G401 (cell line): Measurements from ENCODE around the gene SUSD1. TPM values are rescaled to one million over a fixed set of nuclear protein-coding genes. Genes with fewer than 3 reads are reported as not detected.

Experiments
- DNase-seq: peaks from one replicate; pipeline ENCODE4 v3.0.0-alpha.2; 2015; ENCODE audit warnings: low spot score
- in situ Hi-C: cut with HindIII; loops from 2 replicates; pipeline ENCODE4 v1.10.0; 2016; ENCODE audit warnings: low sequenced_read_pairs, mixed read lengths
- total RNA-seq: library from RNA; depleted of rRNA; stranded (reverse); fragments of >200 nt; shearing (Covaris generic); gene quantifications from 2 replicates; pipeline ENCODE4 v1.2.3, GENCODE V29; 2014

The SUSD1 gene
- total RNA-seq, 1 experiment from 2014 or later: 5.2 TPM

DNA sequence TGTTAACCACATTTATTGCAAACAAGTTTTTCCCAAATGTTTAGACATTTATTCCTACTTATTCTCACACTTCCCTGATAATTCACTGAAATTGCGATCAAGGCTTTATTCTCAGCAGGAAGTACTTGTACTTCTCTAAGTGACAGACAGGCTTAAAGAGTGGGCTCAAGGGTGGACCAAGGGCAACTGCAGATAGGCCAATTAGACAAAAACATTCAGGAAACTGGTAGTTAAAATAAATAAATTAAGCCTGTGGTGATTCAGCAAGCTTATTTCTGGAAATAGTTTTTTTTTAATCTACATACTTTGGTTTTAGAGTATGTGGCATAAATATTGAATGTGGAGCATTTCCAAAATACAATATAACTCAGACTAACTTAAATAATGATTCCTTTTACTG, 142.4 kb downstream of the SUSD1 start:
- DNase-seq: no peak
- in situ Hi-C loops: no loop called here

DNA sequence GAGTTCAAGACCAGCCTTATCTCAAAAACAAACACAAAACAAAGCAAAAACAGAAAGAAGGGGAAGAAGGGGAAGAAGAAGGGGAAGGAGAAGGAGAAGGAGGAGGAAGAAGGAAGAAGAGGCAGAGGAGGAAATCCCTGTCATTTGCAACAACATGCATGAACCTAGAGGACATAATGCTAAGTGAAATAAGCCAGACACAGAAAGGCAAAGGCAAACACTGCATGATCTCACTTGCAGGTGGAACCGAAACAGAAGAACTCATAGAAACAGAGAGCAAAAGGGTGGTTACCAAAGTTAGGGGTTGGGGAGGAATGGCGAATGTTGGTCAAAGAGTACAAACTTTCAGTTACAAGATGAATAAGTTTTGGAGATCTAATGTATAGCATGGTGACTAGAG, 143.1 kb downstream of the SUSD1 start:
- in situ Hi-C loops: no loop called here
- no peak for DNase-seq

DNA sequence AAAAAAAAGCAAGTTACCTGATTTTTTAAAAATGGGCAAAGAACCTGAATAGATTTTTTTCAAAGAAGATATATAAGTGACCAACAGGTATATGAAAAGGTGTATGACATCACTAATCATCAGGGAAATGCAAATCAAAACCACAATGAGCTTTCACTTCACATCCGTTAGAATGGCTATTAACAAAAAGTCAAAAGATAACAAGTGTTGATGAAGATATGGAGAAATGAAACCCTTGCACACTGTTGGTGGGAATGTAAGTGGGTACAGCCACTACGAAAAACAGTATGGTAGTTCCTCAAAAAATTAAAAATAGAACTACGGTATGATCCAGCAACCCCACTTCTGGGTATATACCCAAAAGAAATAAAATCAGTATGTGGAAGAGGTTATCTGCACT, 143.7 kb downstream of the SUSD1 start:
- no peak for DNase-seq
- in situ Hi-C loops: no loop called here

DNA sequence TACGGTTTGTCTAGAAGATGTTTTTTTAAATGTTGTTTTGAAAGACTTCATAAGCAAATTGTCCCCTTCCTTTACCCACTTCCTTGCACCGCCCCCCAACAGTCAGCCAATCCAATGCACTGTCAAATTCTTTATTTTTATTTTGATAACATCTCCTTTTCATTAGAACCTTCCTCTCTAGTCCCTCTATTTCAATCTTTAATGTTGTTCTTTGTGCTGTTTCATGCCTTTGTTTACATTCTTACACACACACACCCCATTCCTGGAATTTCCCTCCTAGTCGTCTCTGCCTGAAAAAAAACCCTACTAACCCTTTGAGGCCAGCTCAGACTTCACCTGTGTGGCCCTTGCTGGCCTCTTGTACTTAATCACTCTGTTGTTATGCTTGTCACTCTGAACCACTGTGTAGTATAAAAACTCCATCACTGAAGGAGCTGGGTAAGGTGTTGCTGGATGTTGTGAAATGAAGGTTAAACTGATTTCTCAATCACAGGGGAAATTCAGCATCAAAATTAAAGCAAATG, 145.1 kb downstream of the SUSD1 start:
- peak; percentile 44 for DNase-seq
- in situ Hi-C loops: no loop called here

DNA sequence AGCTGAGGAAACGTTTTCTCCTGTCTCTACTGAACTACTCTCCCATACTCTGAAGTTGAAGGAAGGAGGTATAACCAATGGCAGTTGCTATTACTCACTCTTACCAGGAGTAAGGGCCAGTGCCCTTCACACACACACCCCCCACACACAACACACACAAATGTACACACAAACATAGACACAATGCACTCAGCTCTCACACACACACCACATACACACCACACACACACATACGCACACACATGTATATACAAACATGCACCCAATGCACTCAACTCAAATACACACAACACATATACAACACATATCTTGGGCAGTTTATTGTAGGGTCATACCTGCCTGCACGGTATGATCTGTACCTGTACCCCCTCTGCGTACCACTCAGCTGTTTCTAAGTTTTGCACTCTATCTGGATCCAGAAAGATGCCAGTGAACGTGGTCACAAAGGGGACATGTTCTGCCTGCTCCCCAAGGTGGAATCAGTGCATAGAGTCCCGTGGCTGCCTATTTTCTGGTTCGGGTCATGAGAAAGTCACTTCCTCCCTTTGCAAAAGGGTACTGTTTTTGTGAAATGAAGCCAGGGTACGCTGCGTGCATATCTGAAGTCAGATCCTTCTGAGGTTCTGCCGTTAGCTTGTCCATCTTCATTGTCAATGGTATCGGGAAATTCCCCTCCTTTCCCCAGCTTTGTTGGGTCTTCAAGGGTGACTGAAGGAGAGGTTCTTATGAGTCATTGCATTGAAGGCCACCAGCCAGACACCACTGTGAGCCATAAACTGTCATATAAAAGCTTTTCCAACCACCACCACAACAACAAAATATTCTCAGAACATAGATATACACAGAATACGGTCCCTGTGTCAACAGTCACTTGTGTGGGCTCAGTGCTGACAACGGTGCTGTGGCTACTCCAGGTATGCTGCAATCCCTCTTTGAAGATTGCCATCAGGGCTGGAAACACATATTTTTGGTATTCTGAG, 146.6 kb downstream of the SUSD1 start:
- no peak for DNase-seq

DNA sequence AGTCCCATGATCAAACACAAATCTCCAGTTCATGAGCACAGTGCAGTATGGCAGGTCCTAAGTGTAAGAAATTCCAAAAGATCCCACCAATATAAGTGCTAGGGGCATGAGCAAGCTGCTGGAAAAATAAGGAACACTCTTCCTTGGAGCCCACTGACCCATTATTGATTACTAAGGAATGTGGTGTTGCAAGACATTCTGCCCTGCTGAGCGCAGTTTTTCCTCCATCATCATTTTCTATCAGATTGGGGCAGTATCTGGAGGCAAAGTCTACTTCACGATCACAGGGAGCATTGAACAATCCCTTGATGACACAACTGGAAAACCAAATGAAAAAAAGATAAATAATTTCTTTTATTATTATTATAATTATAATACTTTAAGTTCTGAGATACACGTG, 149.2 kb downstream of the SUSD1 start:
- DNase-seq: no peak
- in situ Hi-C loops: no loop called here

More for the DNA sequence above, 146.6 kb downstream of the SUSD1 start:
- in situ Hi-C loops: no loop called here

DNA sequence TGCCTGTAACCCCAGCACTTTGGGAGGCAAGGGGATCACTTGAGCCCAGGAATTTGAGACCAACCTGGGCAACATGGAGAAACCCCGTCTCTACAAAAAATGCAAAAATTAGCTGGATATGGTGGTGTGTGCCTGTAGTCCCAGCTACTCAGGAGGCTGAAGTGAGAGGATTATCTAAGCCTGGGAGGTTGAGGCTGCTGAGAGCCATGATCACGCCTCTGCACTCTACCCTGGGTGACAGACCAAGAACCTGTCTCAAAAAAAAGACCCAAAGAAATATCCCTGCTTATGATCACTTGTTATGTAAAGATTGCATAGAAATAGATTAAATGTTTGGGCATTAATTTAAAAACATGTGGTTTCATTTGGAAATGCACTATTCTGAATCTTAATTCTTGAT, 153.4 kb downstream of the SUSD1 start:
- no peak for DNase-seq
- in situ Hi-C loops: no loop called here

DNA sequence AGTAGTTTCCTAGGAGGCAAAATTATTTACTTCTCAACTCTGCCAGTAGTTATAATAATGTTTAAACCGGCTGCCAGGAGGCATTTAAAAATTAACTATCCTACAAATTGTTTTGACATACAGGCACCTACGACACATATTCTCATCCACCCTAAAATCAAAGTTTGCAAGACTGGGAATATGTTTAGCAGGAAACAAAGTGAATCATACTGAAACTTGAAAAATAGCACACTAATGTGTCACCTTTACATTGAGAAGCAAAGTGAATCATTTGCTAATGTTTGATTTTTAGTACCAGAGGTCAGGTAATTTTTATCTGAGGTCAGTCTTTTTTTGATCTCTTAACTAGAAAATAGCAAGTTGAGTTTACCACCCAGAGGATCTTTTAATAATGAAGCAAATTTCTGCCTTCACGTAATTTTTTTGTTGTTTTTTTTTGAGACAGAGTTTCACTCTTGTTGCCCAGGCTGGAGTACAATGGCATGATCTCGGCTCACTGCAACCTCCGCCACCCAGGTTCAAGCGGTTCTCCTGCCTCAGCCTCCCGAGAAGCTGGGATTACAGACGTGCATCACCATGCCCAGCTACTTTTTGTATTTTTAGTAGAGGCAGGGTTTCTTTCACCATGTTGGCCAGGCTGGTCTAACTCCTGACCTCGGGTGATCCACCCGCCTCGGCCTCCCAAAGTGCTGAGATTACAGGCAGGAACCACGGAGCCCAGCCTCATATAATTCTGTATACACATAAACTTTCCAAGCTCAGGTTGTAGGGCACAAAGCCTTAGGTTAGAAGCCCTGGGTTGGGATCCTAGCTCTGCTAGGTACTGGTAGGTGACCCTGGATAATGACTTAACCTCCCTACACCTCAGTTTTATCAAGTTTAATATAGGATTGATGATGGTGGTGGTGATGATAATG, 154.2 kb downstream of the SUSD1 start:
- no peak for DNase-seq
- in situ Hi-C loops: no loop called here

DNA sequence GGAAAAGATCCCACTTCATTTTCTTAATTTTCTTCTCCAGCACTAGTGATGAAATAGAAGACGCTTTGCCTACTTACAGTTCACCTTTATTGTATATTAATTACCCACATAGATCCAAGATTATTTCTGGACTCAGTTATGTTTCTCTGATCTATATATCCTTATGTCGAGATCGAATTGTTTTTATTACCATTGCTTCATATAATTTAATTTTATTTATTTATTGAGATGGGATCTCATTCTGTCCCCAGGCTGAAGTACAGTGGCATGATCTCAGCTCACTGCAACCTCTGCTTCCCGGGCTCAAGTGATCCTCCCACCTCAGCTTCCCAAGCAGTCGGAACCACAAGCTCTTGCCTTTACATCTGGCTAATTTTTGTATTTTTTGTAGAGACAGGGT, 157.2 kb downstream of the SUSD1 start:
- in situ Hi-C loops: no loop called here
- DNase-seq: no peak

DNA sequence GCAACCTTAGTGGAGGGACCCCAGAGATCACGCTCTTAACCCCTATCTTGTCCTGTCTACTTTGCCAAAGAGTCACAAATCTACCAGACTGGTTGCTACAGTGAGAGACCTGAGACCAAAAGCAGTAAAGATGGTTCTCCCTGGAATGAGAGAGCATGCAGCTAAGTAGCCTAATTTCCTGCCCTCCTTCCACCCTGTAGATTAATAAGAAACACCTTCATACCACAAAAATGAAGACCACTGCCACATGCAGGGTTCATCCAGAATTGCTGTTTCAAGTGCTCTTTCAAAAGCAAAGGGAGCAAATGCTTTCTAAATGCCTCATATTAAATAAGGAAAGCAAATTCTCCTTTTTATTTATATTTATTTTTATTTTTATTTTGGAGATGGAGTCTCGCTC, 159.4 kb downstream of the SUSD1 start:
- in situ Hi-C loops: no loop called here
- DNase-seq: no peak

DNA sequence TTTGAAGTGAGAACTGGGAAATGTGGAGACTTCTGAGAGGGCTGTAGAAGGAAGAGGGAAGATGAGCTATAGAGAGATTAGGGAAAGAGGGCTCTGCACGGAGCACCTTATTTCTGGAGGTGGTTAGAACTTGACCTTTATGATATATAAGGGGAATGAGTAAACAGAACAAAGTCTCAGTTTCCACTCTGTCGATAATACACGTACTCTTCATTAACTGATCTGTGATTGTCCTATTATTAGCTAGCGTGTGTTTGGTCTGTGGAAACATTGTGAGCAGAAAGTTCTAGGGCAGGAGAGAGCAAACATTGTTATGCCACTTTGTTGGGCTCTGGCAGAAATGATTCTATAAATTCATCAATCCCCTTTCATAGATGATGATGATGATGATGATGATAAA, 159.9 kb downstream of the SUSD1 start:
- in situ Hi-C loops: no loop called here

DNA sequence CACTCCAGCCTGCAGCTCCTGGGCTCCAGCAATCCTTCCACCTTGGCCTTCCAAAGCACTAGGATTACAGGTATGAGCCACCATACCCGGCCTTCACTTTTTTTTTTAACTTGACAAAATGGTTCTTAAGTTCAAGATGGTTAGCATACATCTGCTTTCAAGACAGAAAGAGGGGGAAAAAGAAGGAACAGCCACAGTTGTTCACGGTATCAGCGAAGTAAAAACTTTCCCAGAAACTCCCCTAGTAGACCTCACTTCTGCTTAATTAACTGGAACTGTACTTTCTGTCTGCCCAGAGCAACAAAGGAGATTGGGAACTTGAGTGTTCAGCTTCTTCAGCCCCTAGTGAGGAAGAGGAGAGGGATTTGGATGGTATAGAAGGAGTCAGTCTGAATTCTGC, 161.8 kb downstream of the SUSD1 start:
- DNase-seq: no peak
- in situ Hi-C loops: no loop called here

More for the DNA sequence above, 159.9 kb downstream of the SUSD1 start:
- no peak for DNase-seq

DNA sequence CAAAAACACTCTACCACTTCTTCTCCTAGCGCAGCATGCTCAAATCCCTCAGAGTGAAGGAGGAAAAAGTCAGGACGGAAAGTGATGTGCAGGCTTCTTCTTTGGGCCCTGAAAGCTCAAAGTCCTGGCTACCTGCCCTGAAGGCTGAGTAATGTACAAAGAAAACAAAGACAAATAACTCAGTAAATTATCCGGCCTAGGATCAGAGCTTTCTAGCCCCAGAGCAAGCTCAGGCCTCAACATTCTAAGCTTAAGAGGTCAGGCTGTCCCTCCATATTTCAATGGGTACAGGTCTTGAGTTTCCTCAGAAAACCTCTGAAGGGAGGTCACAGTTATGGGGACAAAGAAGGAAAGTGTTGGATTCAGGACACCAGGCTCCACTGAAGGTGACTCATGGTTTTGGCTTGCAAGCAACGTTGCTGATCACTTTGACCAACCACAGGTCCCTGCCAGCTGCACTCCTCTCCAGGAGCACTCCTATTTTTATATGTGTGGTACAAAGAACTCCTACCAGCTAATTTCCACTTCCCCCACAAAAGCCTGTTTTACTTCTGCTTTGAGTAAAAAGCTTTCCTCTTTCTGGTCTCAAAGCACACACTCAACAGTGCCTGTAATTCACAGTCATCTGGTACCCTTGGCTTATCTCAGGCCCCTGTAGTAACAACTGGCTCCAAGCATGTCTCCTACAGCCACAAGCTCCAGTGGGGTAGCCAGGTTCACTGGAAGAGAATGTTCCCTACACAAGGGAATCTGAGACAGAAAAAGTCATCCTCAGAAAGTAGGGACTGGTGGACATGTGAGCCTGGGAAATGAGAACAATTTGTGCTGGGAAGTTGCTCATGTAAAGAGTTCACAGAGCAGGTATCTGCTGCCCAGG, 162.8 kb downstream of the SUSD1 start:
- peak; percentile 41 for DNase-seq
- in situ Hi-C loops: no loop called here

DNA sequence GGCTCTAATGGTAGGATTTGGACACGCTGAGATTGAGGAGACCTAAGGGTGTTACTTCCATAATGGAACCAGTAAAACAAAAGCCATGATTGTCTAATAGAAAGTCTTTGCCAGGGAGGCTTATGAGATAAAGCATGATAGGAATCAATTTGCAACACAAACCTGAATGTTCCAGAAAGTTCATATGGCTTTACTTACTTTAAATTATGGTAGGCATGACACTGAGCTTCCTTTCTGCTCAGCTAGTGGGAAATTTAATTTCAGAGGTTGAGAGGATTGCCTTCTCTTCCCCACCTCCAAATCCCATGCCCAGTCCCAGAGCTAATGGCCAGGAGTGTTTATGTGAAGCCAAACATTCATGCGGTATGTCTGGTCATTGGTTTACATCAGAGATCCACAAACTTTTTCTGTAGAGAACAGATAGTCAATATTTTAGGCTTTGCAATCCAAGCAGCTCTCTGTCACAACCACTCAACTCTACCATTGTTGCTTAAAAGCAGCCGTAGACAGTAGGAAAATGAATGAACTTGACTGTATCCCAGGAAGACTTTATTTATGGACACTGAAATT, 164.0 kb downstream of the SUSD1 start:
- no peak for DNase-seq
- in situ Hi-C loops: no loop called here

DNA sequence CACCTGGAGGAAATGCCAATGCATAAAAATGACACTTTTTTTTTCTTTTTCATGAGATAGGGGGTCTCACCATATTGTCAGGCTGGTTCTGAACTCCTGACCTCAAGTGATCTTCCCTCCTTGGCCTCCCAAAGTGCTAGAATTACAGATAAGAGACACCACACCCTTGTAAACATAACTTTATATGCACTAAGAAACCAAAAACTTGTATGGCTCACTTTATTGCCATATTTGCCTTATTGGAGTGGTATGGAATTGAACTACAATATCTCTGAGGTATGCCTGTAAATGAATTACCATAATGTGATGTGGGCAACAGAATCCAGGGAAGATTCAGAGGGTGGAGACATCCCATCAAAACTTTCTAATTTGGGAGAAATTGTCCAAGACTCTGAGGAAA, 164.6 kb downstream of the SUSD1 start:
- no peak for DNase-seq
- in situ Hi-C loops: no loop called here

DNA sequence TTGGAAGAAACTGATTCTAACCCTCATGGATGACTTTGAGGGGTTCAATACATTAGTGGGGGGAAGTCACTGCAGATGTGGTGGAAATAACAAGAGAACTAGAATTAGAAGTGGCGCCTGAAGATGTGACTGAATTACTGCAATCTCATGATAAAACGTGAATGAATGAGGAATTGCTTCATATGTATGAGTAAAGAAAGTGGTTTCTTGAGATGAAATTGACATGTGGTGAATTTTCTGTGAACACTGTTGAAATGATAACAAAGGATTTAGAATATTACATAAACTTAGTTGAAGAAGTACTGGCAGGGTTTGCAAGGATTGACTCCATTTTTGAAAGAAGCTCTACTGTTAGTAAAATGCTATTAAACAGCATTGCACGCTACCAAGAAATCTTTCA, 165.4 kb downstream of the SUSD1 start:
- in situ Hi-C loops: no loop called here
- no peak for DNase-seq

DNA sequence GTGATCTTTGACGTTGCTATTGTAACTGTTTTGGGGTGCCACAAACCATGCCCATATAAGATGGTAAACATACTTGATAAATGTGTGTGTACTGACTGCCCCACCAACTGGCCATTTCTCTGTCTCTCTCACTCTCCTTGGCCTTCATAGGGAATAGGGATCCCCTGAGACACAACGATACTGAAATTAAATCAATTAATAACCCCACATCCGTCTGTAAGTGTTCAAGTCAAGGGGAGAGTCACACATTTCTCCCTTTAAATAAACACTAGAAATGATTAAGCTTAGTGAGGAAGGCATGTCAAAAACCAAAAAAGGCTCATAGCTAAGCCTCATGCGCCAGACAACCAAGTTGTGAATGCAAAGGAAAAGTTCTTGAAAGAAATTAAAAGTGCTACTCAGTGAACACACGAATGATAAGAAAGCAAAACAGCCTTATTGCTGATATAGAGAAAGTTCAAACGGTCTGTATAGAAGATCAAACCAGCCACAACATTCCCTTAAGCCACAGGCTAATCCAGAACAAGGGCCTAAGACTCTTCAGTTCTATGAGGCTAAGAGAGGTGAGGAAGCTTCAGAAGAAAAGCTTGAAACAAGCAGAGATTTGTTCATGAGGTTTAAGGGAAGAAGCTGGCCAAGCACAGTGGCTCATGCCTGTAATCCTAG, 167.4 kb downstream of the SUSD1 start:
- DNase-seq: no peak
- in situ Hi-C loops: no loop called here

DNA sequence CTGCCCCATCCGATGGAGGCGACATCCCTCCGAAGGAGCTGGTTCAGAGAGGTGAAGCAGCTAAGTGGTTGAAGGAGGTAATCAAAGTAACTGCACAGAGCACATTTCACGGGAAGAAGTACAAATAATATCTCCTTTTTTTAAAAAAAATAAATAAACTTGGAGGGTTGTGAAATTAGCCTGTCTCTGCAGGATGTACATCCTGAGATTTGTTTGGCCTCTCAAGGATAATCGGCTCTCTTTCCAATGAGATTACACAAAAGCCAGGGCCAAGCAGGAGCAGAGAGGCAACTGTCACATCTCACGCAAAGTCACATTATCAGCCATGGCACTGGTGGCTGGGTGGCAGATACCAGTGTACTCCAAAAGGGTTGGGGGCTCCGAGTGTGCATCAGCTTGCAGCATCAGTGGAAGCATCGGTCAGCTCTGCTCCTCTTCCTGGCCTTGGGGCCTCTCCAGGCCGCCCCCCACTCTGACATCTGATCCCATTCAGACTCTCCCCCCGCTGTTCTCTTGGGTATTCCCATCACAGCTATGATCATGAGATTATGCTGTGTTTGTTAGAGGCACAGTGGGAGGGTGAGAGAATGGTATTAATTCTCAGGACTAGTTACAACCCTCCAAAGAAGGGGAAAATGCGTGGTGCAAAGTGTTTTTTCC, 168.6 kb downstream of the SUSD1 start:
- no peak for DNase-seq
- in situ Hi-C loops: no loop called here
